Right lobe of liver (tissue), 6 donors: ENCODE results near the gene USP48. TPM values are rescaled to one million over a fixed set of nuclear protein-coding genes. Genes with fewer than 3 reads are reported as not detected.

Source experiments
- ATAC-seq, 4 donors: fragments of 200-7000 bp; cut with Tn5 transposase; one replicate each; pipeline ENCODE4 v1.9.1; 2020; ENCODE audit warnings: mild to moderate bottlenecking in 4 of 4, moderate library complexity in 4 of 4
- DNase-seq, 3 donors: peaks; one replicate each; pipeline ENCODE4 v3.0.0-alpha.2; 2020
- H3K27ac ChIP-seq, 3 donors: fragments of 200-600 bp; one replicate each; pipeline ENCODE4 v1.8.0; 2022
- H3K27me3 ChIP-seq, 2 donors: fragments of 200-600 bp; one replicate each; pipeline ENCODE4 v1.8.0; 2022
- H3K36me3 ChIP-seq, 4 donors: fragments of 200-600 bp; sonication (generic) in 1 of 4; one replicate each; pipeline versions ENCODE4 v1.5.1 to v1.8.0; 2017 to 2022; ENCODE audit warnings: control low read depth in 1 of 4
- H3K4me1 ChIP-seq, 4 donors: fragments of 200-600 bp; sonication (generic) in 1 of 4; one replicate each; pipeline versions ENCODE4 v1.5.1 to v1.8.0; 2017 to 2022; ENCODE audit warnings: control low read depth in 1 of 4
- H3K4me3 ChIP-seq, 3 donors: fragments of 200-600 bp; one replicate each; pipeline ENCODE4 v1.8.0; 2022
- H3K9me3 ChIP-seq, 4 donors: fragments of 200-600 bp; sonication (generic) in 1 of 4; one replicate each; pipeline versions ENCODE4 v1.5.1 to v1.8.0; 2017 to 2022; ENCODE audit warnings: control low read depth in 1 of 4
- CTCF ChIP-seq, 4 donors: fragments of 200-600 bp in 3 of 4; fragments of 450-650 bp in 1 of 4; IDR thresholded peaks; one replicate each; pipeline versions ENCODE4 v1.5.1 to v1.8.0; 2016 to 2022; ENCODE audit warnings: antibody characterized with exemption in 4 of 4, mild to moderate bottlenecking in 2 of 4
- POLR2A ChIP-seq: fragments of 450-650 bp; IDR thresholded peaks from one replicate; pipeline ENCODE4 v1.6.1; 2017; ENCODE audit warnings: antibody characterized with exemption, mild to moderate bottlenecking
- WGBS: methylation state at CpG from one replicate; pipeline ENCODE4 v1.1.6; 2018; ENCODE audit warnings: low coverage, low lambda C conversion rate; ENCODE audit not compliant: insufficient coverage; ENCODE audit errors: missing lambda C conversion rate; 5-methylcytosine and 5-hydroxymethylcytosine counted together
- intact Hi-C, 2 donors: fragments of 100-400 bp; cut with DNase I; formaldehyde crosslinking; loops; one replicate each; pipeline versions ENCODE4 v1.11.2 to v1.14.1; 2022
- total RNA-seq, 6 experiments: library from RNA; depleted of rRNA in 2 of 6; stranded (reverse); fragments of >200 nt in 2 of 6; fragmentation: NEBNext Ultra II Directional in 3 of 6; extraction: Animal tissue kit (Norgen Biotek cat#: 25700) in 3 of 6; gene quantifications; one replicate each; pipeline versions ENCODE4 v1.1.0 to v1.2.4, GENCODE V29; 2016 to 2023
- donor health status: DM: no; HTN: yes; CAD: no.
- donor health status: DM: no; HTN: no; CAD: no.
- donor health status: DM: no; HTN: no; CAD: no.
- donor health status: DM: no; HTN: yes; CAD: no.
- donor health status: DM: no; HTN: yes; CAD: no.

The USP48 gene
- total RNA-seq, 6 experiments from 2014 or later: 21.3 to 24.5 (median 22.8) TPM

GRCh38 chr1:21647431-21648351, 135.3 kb downstream of the USP48 start:
- DNase-seq: peak in 1 of 3 donors; percentile 43
- TF ChIP-seq CTCF (IDR thresholded peaks at IDR 0.05) (no peak), POLR2A (no peak)
- H3K27me3 ChIP-seq: no peaks in the 10 kb centered on the region

GRCh38 chr1:21645550-21645949, 137.4 kb downstream of the USP48 start:
- Histone ChIP-seq H3K9me3 (no peaks in the 10 kb centered on the region), H3K4me1 (peaks cover 0 to 10% (median 5%) of the 10 kb centered on the region in 4 donors), H3K36me3 (no peaks in the 10 kb centered on the region), H3K27ac (no peak overlapping the region), H3K27me3 (no peaks in the 10 kb centered on the region), H3K4me3 (no peak overlapping the region)
- TF ChIP-seq POLR2A: no peak
- no peak for TF ChIP-seq CTCF (IDR thresholded peaks at IDR 0.05)
- 91% methylated on average over 3 of the region's 5 CpGs for WGBS
- intact Hi-C loops: no loop called here
- no peak for ATAC-seq
- DNase-seq: peak in 1 of 3 donors; percentile 40

More at GRCh38 chr1:21647431-21648351, 135.3 kb downstream of the USP48 start:
- no peak overlapping the region for H3K4me3 ChIP-seq
- no peak for ATAC-seq
- H3K4me1 ChIP-seq: peaks cover 0 to 2% (median 0%) of the 10 kb centered on the region in 4 donors
- 43% methylated on average over 14 of the region's 19 CpGs for WGBS
- no peaks in the 10 kb centered on the region for H3K36me3 ChIP-seq
- H3K27ac ChIP-seq: no peak overlapping the region
- intact Hi-C loops: no loop called here
- no peaks in the 10 kb centered on the region for H3K9me3 ChIP-seq

GRCh38 chr1:21644906-21645305, 138.0 kb downstream of the USP48 start:
- no peaks in the 10 kb centered on the region for H3K9me3 ChIP-seq
- H3K27me3 ChIP-seq: no peaks in the 10 kb centered on the region
- DNase-seq (no peak), ATAC-seq (no peak)
- TF ChIP-seq POLR2A (no peak), CTCF (IDR thresholded peaks at IDR 0.05) (no peak)
- H3K4me3 ChIP-seq: no peak overlapping the region
- H3K4me1 ChIP-seq: peaks cover 0 to 10% (median 5%) of the 10 kb centered on the region in 4 donors
- WGBS: 80% methylated on average over 3 of the region's 5 CpGs
- intact Hi-C loops: no loop called here
- no peaks in the 10 kb centered on the region for H3K36me3 ChIP-seq
- H3K27ac ChIP-seq: no peak overlapping the region

DNA sequence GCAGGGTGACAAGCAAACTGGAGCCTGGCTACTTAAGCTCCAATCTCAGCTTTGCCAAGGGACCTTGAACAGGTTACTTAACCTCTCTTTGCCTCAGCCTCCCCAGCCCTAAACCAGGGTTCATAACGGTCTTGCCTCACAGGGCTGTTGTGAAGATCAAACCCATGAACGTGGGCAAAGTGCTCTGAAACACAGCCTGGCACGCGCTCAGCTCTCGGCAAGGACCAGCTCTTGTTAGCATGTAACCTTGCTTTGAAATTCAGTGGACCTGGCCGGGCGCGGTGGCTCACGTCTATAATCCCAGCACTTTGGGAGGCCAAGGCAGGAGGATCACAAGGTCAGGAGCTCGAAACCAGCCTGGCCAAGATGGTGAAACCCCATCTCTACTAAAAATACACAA, 138.6 kb downstream of the USP48 start:
- 43% methylated on average over 1 of the region's 10 CpGs for WGBS
- intact Hi-C loops: no loop called here
- DNase-seq (peak in 1 of 3 donors; percentile 38), ATAC-seq (no peak)
- Histone ChIP-seq H3K9me3 (no peaks in the 10 kb centered on the region), H3K27ac (no peak overlapping the region), H3K4me3 (no peak overlapping the region), H3K36me3 (no peaks in the 10 kb centered on the region), H3K4me1 (peaks cover 0 to 10% (median 5%) of the 10 kb centered on the region in 4 donors), H3K27me3 (no peaks in the 10 kb centered on the region)
- no peak for TF ChIP-seq POLR2A
- TF ChIP-seq CTCF (IDR thresholded peaks at IDR 0.05): no peak
